Measurements from ENCODE around the gene MYBL2.

GRCh38 chr20:43653966-43654365 is 12.9 kb upstream of the MYBL2 start:
- no peak for TF ChIP-seq POLR2A (IDR thresholded peaks at IDR 0.05; ENCODE audit: low read depth, low read length)
- TF ChIP-seq POLR2AphosphoS5 (IDR thresholded peaks at IDR 0.05; ENCODE audit: low read depth, low read length), result no peak
- TF ChIP-seq TAF1 (IDR thresholded peaks at IDR 0.05; ENCODE audit: borderline replicate concordance, low read depth, low read length), result no peak

Data from GM12892 (cell line).